ELF-1 (cell line): ENCODE data around the gene CRIP2.
A peak's percentile ranks its signal among the peaks of the same experiment; 100 is the strongest.

Source experiments
- DNase-seq: peaks from one replicate; pipeline ENCODE4 v3.0.0-alpha.2; 2016; ENCODE audit warnings: low read depth, low spot score

CRIP2 gene

GRCh38 chr14:105527381-105527825, 52.8 kb downstream of the CRIP2 start:
- no peak for DNase-seq

DNA sequence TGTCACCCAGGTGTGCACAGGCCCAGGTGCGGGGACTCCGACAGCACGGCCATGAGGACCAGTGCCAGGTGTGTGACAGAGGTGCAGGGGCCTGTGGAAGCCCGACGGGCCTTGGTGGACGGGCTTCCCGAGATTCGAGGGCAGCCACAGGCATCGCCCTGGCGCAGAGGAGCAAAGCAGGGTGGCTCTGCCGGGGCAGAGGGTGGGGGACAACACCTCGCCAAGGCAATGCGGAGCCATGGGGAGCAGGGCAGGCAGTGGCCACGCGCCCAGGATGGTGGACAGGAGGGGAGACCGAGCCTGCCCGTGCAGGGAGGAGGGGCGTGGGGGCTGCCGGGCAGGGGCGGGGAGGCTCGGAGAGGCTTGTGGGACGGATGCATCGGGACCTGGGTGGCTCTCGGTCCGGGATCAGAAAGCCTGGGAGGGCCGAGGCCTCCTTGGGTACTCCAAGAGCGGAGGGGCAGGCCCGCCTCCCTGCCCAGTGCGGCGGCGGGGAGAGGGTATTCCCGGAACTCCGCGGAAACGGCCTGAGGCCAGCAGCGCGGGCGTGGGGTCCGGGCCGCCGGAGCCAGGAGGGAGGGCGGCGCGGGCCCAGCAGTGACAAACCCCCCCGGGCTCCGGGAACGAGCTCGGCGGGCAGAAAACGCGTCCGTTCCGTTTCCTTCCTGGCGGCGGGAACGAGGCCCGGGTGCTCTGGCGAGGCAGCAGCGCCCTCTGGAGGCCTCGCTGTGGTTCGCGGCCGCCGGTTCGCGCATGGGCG, 53.4 kb downstream of the CRIP2 start:
- DNase-seq: peak; percentile 78

DNA sequence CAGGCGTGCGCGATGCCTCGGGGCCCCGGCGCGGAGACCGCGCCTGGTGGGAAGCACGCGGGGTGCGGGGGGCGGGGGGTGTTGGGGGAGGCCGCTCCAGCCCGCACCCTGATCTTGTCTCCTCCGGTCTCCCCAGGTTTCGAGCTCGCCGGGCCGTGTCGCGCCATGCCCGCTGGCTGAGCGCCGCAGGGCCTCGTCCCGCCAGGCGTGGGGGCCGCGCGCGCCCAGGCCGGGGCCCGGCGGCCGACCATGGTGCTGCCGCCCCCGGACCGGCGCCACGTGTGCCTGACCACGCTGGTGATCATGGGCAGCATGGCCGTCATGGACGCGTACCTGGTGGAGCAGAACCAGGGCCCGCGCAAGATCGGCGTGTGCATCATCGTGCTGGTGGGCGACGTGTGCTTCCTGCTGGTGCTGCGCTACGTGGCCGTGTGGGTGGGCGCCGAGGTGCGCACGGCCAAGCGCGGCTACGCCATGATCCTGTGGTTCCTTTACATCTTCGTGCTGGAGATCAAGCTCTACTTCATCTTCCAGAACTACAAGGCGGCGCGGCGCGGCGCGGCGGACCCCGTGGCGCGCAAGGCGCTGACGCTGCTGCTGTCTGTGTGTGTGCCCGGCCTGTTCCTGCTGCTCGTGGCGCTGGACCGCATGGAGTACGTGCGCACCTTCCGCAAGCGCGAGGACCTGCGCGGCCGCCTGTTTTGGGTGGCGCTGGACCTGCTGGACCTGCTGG, 54.1 kb downstream of the CRIP2 start:
- peak; percentile 61 for DNase-seq

GRCh38 chr14:105529319-105529568, 54.6 kb downstream of the CRIP2 start:
- no peak for DNase-seq
